ENCODE data around the gene TLR10.

- TF ChIP-seq CTCF (IDR thresholded peaks at IDR 0.05; ENCODE audit: low read length) (no peak), EZH2 (IDR thresholded peaks at IDR 0.05; ENCODE audit: borderline replicate concordance, low read length) (no peak)
Observed at GRCh38 chr4:38822748-38823303, 40.0 kb upstream of the TLR10 start.
